HG02973 (cell line): ENCODE measurements around the gene MAST2.
"Not testable (repeated sequence)": the region's sequence is repeated elsewhere in the genome, so short reads cannot be mapped to it uniquely, and the experiment has no call there.

ENCODE experiments used
- ATAC-seq: cut with Tn5 transposase; IDR thresholded peaks from one replicate; pipeline ENCODE4 v1.9.1; 2021; ENCODE audit warnings: moderate library complexity; ENCODE audit not compliant: unreplicated experiment

MAST2 gene

GRCh38 chr1:45809761-45810160 is 6.3 kb downstream of the MAST2 start:
- no peak for ATAC-seq

GRCh38 chr1:45814776-45815175 is 11.4 kb downstream of the MAST2 start:
- no peak for ATAC-seq

- no peak for ATAC-seq
Observed at GRCh38 chr1:45815667-45816458, 12.5 kb downstream of the MAST2 start.

GRCh38 chr1:45820173-45820572 is 16.8 kb downstream of the MAST2 start:
- ATAC-seq: no peak

- no peak for ATAC-seq
Observed at GRCh38 chr1:45820788-45821187, 17.4 kb downstream of the MAST2 start.

- ATAC-seq: no peak
Observed at GRCh38 chr1:45822644-45823043, 19.2 kb downstream of the MAST2 start.

- no peak for ATAC-seq
Observed at GRCh38 chr1:45824607-45825006, 21.2 kb downstream of the MAST2 start.

- no peak for ATAC-seq
Observed at GRCh38 chr1:45827256-45827655, 23.8 kb downstream of the MAST2 start.

- no peak for ATAC-seq
Observed at GRCh38 chr1:45828841-45829240, 25.4 kb downstream of the MAST2 start.

GRCh38 chr1:45833361-45833760 is 29.9 kb downstream of the MAST2 start:
- ATAC-seq: no peak

- no peak for ATAC-seq
Observed at GRCh38 chr1:45834689-45835088, 31.3 kb downstream of the MAST2 start.

GRCh38 chr1:45836451-45836850 is 33.0 kb downstream of the MAST2 start:
- no peak for ATAC-seq

- ATAC-seq: not testable (repeated sequence)
Observed at GRCh38 chr1:45836861-45837260, 33.4 kb downstream of the MAST2 start.

- ATAC-seq: not testable (repeated sequence)
Observed at GRCh38 chr1:45838322-45838721, 34.9 kb downstream of the MAST2 start.

- ATAC-seq: peak; percentile 59
Observed at GRCh38 chr1:45840704-45841103, 37.3 kb downstream of the MAST2 start.

- no peak for ATAC-seq
Observed at GRCh38 chr1:45842786-45843185, 39.4 kb downstream of the MAST2 start.

GRCh38 chr1:45843474-45843905 is 40.1 kb downstream of the MAST2 start:
- ATAC-seq: no peak

GRCh38 chr1:45844000-45844399 is 40.6 kb downstream of the MAST2 start:
- not testable (repeated sequence) for ATAC-seq

- ATAC-seq: no peak
Observed at GRCh38 chr1:45846931-45847330, 43.5 kb downstream of the MAST2 start.

- no peak for ATAC-seq
Observed at GRCh38 chr1:45848097-45848496, 44.7 kb downstream of the MAST2 start.

- no peak for ATAC-seq
Observed at GRCh38 chr1:45848714-45849113, 45.3 kb downstream of the MAST2 start.

GRCh38 chr1:45850017-45850416 is 46.6 kb downstream of the MAST2 start:
- no peak for ATAC-seq

GRCh38 chr1:45854724-45855123 is 51.3 kb downstream of the MAST2 start:
- no peak for ATAC-seq
